Heart left ventricle (tissue), 16 donors: ENCODE data around the gene SLC18A3. TPM values are rescaled to one million over a fixed set of nuclear protein-coding genes. Genes with fewer than 3 reads are reported as not detected.
A peak's percentile ranks its signal among the peaks of the same experiment; 100 is the strongest.

Experiments
- ATAC-seq, 4 donors: fragments of 200-7000 bp; cut with Tn5 transposase; one replicate each; pipeline ENCODE4 v1.9.1; 2020 to 2022; ENCODE audit warnings: moderate library complexity in 4 of 4, mild to moderate bottlenecking in 3 of 4, moderate number of reproducible peaks in 1 of 4
- DNase-seq, 5 donors: peaks; one replicate each; pipeline ENCODE4 v3.0.0-alpha.2; 2020
- H3K27ac ChIP-seq, 12 donors: fragments of 200-600 bp; sonication (generic) in 4 of 12; one replicate each; pipeline versions ENCODE4 v1.5.0 to v1.8.0; 2016 to 2022; ENCODE audit warnings: mild to moderate bottlenecking in 2 of 12
- H3K27me3 ChIP-seq, 9 donors: fragments of 200-600 bp; sonication (generic) in 2 of 9; one replicate each; pipeline versions ENCODE4 v1.5.1 to v1.8.0; 2016 to 2022; ENCODE audit warnings: mild to moderate bottlenecking in 3 of 9
- H3K36me3 ChIP-seq, 9 donors: fragments of 200-600 bp; sonication (generic) in 2 of 9; one replicate each; pipeline versions ENCODE4 v1.5.0 to v1.8.0; 2018 to 2022; ENCODE audit warnings: mild to moderate bottlenecking in 2 of 9
- H3K4me1 ChIP-seq, 12 donors: fragments of 200-600 bp; sonication (generic) in 4 of 12; one replicate each; pipeline versions ENCODE4 v1.5.0 to v1.8.0; 2016 to 2022; ENCODE audit warnings: mild to moderate bottlenecking in 3 of 12
- H3K4me3 ChIP-seq, 12 donors: fragments of 200-600 bp; sonication (generic) in 4 of 12; one replicate each; pipeline versions ENCODE4 v1.5.0 to v1.8.0; 2017 to 2022; ENCODE audit warnings: mild to moderate bottlenecking in 9 of 12, moderate library complexity in 4 of 12
- H3K9me3 ChIP-seq, 12 donors: fragments of 200-600 bp; sonication (generic) in 4 of 12; one replicate each; pipeline versions ENCODE4 v1.5.0 to v1.8.0; 2016 to 2022; ENCODE audit warnings: mild to moderate bottlenecking in 1 of 12
- CTCF ChIP-seq, 12 donors: fragments of 200-600 bp; sonication (generic) in 4 of 12; IDR thresholded peaks; one replicate each; pipeline versions ENCODE4 v1.5.0 to v1.8.0; 2018 to 2022; ENCODE audit warnings: antibody characterized with exemption in 12 of 12, mild to moderate bottlenecking in 5 of 12
- POLR2A ChIP-seq, 2 donors: fragments of 450-650 bp; IDR thresholded peaks; one replicate each; pipeline ENCODE4 v1.6.1; 2017; ENCODE audit warnings: antibody characterized with exemption in 2 of 2, mild to moderate bottlenecking in 2 of 2, moderate library complexity in 2 of 2
- WGBS, 4 donors: extraction: QIAGEN DNeasy Blood & Tissue Kit in 2 of 4; methylation state at CpG; one replicate each; pipeline versions ENCODE4 v1.1.5 to v1.1.7; 2013 to 2018; 5-methylcytosine and 5-hydroxymethylcytosine counted together
- intact Hi-C, 10 donors: fragments of 100-400 bp; cut with DNase I; formaldehyde crosslinking; loops; one replicate each; pipeline versions ENCODE4 v1.11.1 to v1.14.2; 2022
- polyA plus RNA-seq, 2 donors: library from polyadenylated mRNA; stranded (reverse); fragments of 200-250 nt; gene quantifications; one replicate each; pipeline ENCODE4 v1.2.3, GENCODE V29; 2013
- total RNA-seq, 9 donors: library from RNA; depleted of rRNA in 2 of 9; stranded (reverse); fragments of >200 nt in 2 of 9; fragmentation: NEBNext Ultra II Directional in 3 of 9; extraction: Animal tissue kit (Norgen Biotek cat#: 25700) in 3 of 9; gene quantifications; one replicate each; pipeline versions ENCODE4 v1.1.0 to v1.2.4, GENCODE V29; 2016 to 2023
- donor health status: ischemic (EF 13 %, LVEDD 7.1; RV severe dilation, severe dysfunction).
- donor health status: healthy with polysubstance abuse.
- donor health status: DM: no; HTN: yes; CAD: no.
- donor health status: DM: no; HTN: no; CAD: no.
- donor health status: ischemic (EF 25% LVEDD 6.9; RV normal size, moderate dysfunction).
- donor health status: ischemic (EF 25% LVEDD 5.7; RV mildly dilated, moderate dysfunction).
- donor health status: healthy.
- donor health status: DM: yes; HTN: yes; CAD: no.
- donor health status: ischemic (EF 35%, LVEDD 5.7; RV mildly dilated, moderate dysfunction).
- donor health status: nonischemic (EF 11% LVEDD 7.7; RV severe dilation, severe dysfunction).
- donor health status: DM: yes; HTN: yes; CAD: no.
- donor health status: PGD.
- donor health status: ischemic (EF 29% LVEDD 5.4; RV normal size, mild dysfunction).
- donor health status: nonischemic (EF 23%, LVEDD 6.1; RV moderate dilation, normal function).

Gene SLC18A3
- total and polyA plus RNA-seq, 11 donors, result not detected

- Histone ChIP-seq H3K27ac (no peak overlapping the region), H3K36me3 (no peaks in the 10 kb centered on the region), H3K9me3 (no peaks in the 10 kb centered on the region), H3K4me3 (no peak overlapping the region), H3K27me3 (peaks cover 0 to 32% (median 2%) of the 10 kb centered on the region in 9 donors), H3K4me1 (no peaks in the 10 kb centered on the region)
- no peak for DNase-seq
- TF ChIP-seq POLR2A (IDR thresholded peaks at IDR 0.05), result no peak
- TF ChIP-seq CTCF (IDR thresholded peaks at IDR 0.05), result no peak
- intact Hi-C loops, result loop anchor here in 7 of 10 donors (5.0 to 10.0 kb wide), 3 partner anchors 629 to 681 kb away; no protein-coding TSS in a partner anchor
- no peak for ATAC-seq
- 76 to 83% (median 81%) methylated on average over 6 of the region's 6 CpGs for WGBS, 4 donors
Observed at GRCh38 chr10:49593564-49593875, 16.6 kb upstream of the SLC18A3 start.

GRCh38 chr10:49593998-49594397 lies 16.1 kb upstream of the SLC18A3 start:
- H3K4me1 ChIP-seq, result no peaks in the 10 kb centered on the region
- ATAC-seq, result no peak
- H3K27ac ChIP-seq, result no peak overlapping the region
- H3K4me3 ChIP-seq, result no peak overlapping the region
- WGBS, 4 donors, result 59 to 64% (median 60%) methylated on average over 4 of the region's 4 CpGs
- TF ChIP-seq CTCF (IDR thresholded peaks at IDR 0.05), result no peak
- no peak for TF ChIP-seq POLR2A (IDR thresholded peaks at IDR 0.05)
- no peaks in the 10 kb centered on the region for H3K36me3 ChIP-seq
- H3K9me3 ChIP-seq, result no peaks in the 10 kb centered on the region
- no peak for DNase-seq
- peaks cover 0 to 35% (median 3%) of the 10 kb centered on the region in 9 donors for H3K27me3 ChIP-seq
- intact Hi-C loops, result loop anchor here in 7 of 10 donors (5.0 to 10.0 kb wide), 3 partner anchors 628 to 681 kb away; no protein-coding TSS in a partner anchor

GRCh38 chr10:49594594-49594993 lies 15.5 kb upstream of the SLC18A3 start:
- whole genome bisulfite sequencing, 4 donors, result 1 to 2% (median 1%) methylated on average over 6 of the region's 6 CpGs
- H3K27ac ChIP-seq, result no peak overlapping the region
- no peaks in the 10 kb centered on the region for H3K36me3 ChIP-seq
- intact Hi-C loops, result loop anchor here in 7 of 10 donors (5.0 to 10.0 kb wide), 3 partner anchors 628 to 680 kb away; no protein-coding TSS in a partner anchor
- H3K4me1 ChIP-seq, result no peaks in the 10 kb centered on the region
- no peaks in the 10 kb centered on the region for H3K9me3 ChIP-seq
- peak in 3 of 4 donors; percentile 42 to 62 (median 58) for ATAC-seq
- peak in 1 of 5 donors; percentile 26 for DNase-seq
- TF ChIP-seq POLR2A (IDR thresholded peaks at IDR 0.05) (no peak), CTCF (IDR thresholded peaks at IDR 0.05) (peak; percentile 64 to 85 (median 74))
- peaks cover 0 to 36% (median 3%) of the 10 kb centered on the region in 9 donors for H3K27me3 ChIP-seq
- no peak overlapping the region for H3K4me3 ChIP-seq

- no peak for DNase-seq
- H3K27ac ChIP-seq, result no peak overlapping the region
- no peaks in the 10 kb centered on the region for H3K36me3 ChIP-seq
- intact Hi-C loops, result loop anchor here in 3 of 10 donors (5.0 to 10.0 kb wide), 3 partner anchors 627 to 680 kb away; no protein-coding TSS in a partner anchor
- no peak for TF ChIP-seq POLR2A (IDR thresholded peaks at IDR 0.05)
- no peak overlapping the region for H3K4me3 ChIP-seq
- no peaks in the 10 kb centered on the region for H3K4me1 ChIP-seq
- 53 to 71% (median 62%) methylated on average over 10 of the region's 10 CpGs for WGBS, 4 donors
- no peak for ATAC-seq
- H3K9me3 ChIP-seq, result no peaks in the 10 kb centered on the region
- peaks cover 0 to 41% (median 3%) of the 10 kb centered on the region in 9 donors for H3K27me3 ChIP-seq
Observed at GRCh38 chr10:49595003-49595712, 15.0 kb upstream of the SLC18A3 start.
